ENCODE measurements around the gene RAD51B.

GRCh38 chr14:68541178-68541896 is 721.8 kb downstream of the RAD51B start:
- no peak for TF ChIP-seq POLR2A (IDR thresholded peaks at IDR 0.05)
- no peak for TF ChIP-seq CTCF (IDR thresholded peaks at IDR 0.05)
- no peak for TF ChIP-seq POLR2AphosphoS5 (IDR thresholded peaks at IDR 0.05)
